Left ventricle myocardium superior (tissue), 1 donor: ENCODE results near the gene VAV2. TPM values are rescaled to one million over a fixed set of nuclear protein-coding genes. Genes with fewer than 3 reads are reported as not detected.
"Not testable (repeated sequence)": the region's sequence is repeated elsewhere in the genome, so short reads cannot be mapped to it uniquely, and the experiment has no call there.

Experiments used
- ATAC-seq: fragments of 200-7000 bp; cut with Tn5 transposase; one replicate; pipeline ENCODE4 v1.9.1; 2020; ENCODE audit warnings: mild to moderate bottlenecking, moderate library complexity
- DNase-seq: peaks from one replicate; pipeline ENCODE4 v3.0.0-alpha.2; 2020
- intact Hi-C: fragments of 100-400 bp; cut with micrococcal nuclease; formaldehyde crosslinking; loops from one replicate; pipeline ENCODE4 v1.11.0; 2022
- total RNA-seq: library from RNA; stranded (reverse); fragmentation: NEBNext Ultra II Directional; extraction: Animal tissue kit (Norgen Biotek cat#: 25700); gene quantifications from one replicate; pipeline ENCODE4 v1.2.1, GENCODE V29; 2021
- donor health status: DM: no; HTN: yes; CAD: no; lungs with severe emphysema.

VAV2 gene
- total RNA-seq, 1 donor from 2014 or later = 6.1 TPM

- no peak for ATAC-seq
- intact Hi-C loops = no loop called here
- no peak for DNase-seq
These were observed 228.6 kb downstream of the VAV2 start for GRCh38 chr9:133763272-133764183.

GRCh38 chr9:133762488-133763271 lies 229.4 kb downstream of the VAV2 start:
- intact Hi-C loops = no loop called here
- DNase-seq = no peak

DNA sequence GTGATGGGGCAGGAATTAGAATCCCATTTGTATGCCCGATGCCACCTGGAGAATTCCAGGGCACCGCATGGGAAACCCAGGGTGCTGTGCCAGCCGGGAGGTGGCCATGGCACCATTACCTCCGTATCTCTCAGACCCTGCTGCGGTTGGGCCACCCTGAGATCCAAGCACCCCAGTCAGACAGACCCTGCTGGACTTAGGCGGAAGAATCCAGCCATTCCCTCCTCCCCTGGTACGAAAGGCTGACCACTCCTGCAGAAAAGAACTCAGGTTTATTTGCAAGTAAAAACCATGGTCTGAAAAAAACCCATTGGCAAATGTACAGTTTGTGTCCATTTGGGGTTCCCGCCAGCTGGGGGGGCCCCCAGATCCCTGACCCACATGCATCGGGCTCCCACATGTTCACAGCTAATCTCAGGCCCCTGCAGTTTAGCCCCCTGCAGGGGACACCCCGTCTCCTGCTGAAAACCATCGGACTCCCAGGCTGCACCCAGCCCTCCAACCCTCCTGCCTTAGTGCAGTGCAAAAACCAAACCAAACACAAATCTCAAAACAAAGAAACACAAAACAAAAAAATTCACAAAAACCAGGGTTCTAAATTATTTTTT lies 230.4 kb downstream of the VAV2 start:
- DNase-seq = no peak
- ATAC-seq = no peak
- intact Hi-C loops = no loop called here

More at GRCh38 chr9:133762488-133763271, 229.4 kb downstream of the VAV2 start:
- ATAC-seq = no peak

GRCh38 chr9:133760713-133761290 lies 231.3 kb downstream of the VAV2 start:
- DNase-seq (no peak), ATAC-seq (no peak)
- intact Hi-C loops = no loop called here

GRCh38 chr9:133759946-133760345 lies 232.2 kb downstream of the VAV2 start:
- DNase-seq (no peak), ATAC-seq (peak; percentile 18)
- intact Hi-C loops = no loop called here

- DNase-seq (peak; percentile 68), ATAC-seq (peak; percentile 89)
- intact Hi-C loops = no loop called here
These were observed 232.8 kb downstream of the VAV2 start for GRCh38 chr9:133759146-133759900.

GRCh38 chr9:133758228-133758627 lies 233.9 kb downstream of the VAV2 start:
- ATAC-seq (no peak), DNase-seq (no peak)
- intact Hi-C loops = no loop called here

- ATAC-seq (no peak), DNase-seq (no peak)
- intact Hi-C loops = no loop called here
These were observed 237.4 kb downstream of the VAV2 start for GRCh38 chr9:133754688-133755227.

GRCh38 chr9:133754187-133754586 lies 237.9 kb downstream of the VAV2 start:
- no peak for ATAC-seq
- intact Hi-C loops = no loop called here
- DNase-seq = no peak

GRCh38 chr9:133752739-133753446 lies 239.2 kb downstream of the VAV2 start:
- DNase-seq (no peak), ATAC-seq (no peak)

GRCh38 chr9:133750982-133751649 lies 241.0 kb downstream of the VAV2 start:
- ATAC-seq (no peak), DNase-seq (no peak)
- intact Hi-C loops = no loop called here

More at GRCh38 chr9:133752739-133753446, 239.2 kb downstream of the VAV2 start:
- intact Hi-C loops = no loop called here

- DNase-seq (no peak), ATAC-seq (no peak)
- intact Hi-C loops = no loop called here
These were observed 244.8 kb downstream of the VAV2 start for GRCh38 chr9:133747309-133747708.

DNA sequence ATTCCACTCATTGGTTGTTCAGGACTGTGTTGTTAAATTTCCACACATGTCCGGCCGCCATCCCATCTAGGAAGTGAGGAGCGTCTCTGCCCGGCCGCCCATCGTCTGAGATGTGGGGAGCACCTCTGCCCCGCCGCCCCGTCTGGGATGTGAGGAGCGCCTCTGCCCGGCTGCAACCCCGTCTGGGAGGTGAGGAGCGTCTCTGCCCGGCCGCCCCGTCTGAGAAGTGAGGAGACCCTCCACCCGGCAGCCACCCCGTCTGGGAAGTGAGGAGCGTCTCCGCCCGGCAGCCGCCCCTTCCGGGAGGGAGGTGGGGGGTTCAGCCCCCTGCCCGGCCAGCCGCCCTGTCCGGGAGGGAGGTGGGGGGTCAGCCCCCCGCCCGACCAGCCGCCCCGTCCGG lies 247.6 kb downstream of the VAV2 start:
- DNase-seq, intact Hi-C loops, ATAC-seq: not testable (repeated sequence)

GRCh38 chr9:133742849-133743444 lies 249.2 kb downstream of the VAV2 start:
- ATAC-seq (peak; percentile 83), DNase-seq (peak; percentile 75)
- intact Hi-C loops = no loop called here

DNA sequence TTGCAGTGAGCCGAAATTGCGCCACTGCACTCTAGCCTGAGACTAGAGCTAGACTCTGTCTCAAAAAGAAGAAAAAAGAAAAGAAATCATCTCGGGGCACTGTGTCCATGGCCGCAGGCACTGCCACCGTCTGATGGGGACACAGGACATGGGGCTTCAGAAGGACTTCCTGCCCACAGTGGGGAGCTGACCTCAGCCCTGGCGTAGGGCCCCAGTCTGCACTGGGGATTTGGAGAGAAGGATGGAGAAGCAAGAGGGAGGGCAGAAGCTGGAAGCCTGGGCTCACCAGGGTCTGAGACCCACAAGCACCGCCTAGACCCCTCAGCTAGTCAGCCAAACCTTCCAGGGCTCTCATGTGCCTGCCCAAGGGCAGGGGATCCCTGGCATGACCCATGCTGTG lies 249.9 kb downstream of the VAV2 start:
- no peak for DNase-seq
- no peak for ATAC-seq
- intact Hi-C loops = no loop called here

GRCh38 chr9:133741716-133742115 lies 250.4 kb downstream of the VAV2 start:
- DNase-seq (no peak), ATAC-seq (no peak)
- intact Hi-C loops = no loop called here

GRCh38 chr9:133740911-133741310 lies 251.2 kb downstream of the VAV2 start:
- intact Hi-C loops = no loop called here
- no peak for DNase-seq
- no peak for ATAC-seq
